GM12878 (cell line): Measurements from ENCODE around the gene DENND1A. TPM values are rescaled to one million over a fixed set of nuclear protein-coding genes. Genes with fewer than 3 reads are reported as not detected.

Experiments used
- ATAC-seq: fragments of 200-7000 bp; cut with Tn5 transposase; 3 replicates; pipeline ENCODE4 v1.9.1; 2020; ENCODE audit warnings: mild to moderate bottlenecking, moderate library complexity
- BruUV-seq: library from RNA; stranded (reverse); fragments of 400-500 nt; replicated peaks from 2 replicates; lab custom pipeline; 2021; lab: Mats Ljungman, UMichigan
- CTCF ChIA-PET: fragments of 300-600 bp; sonication (Branson Sonifier 250); formaldehyde crosslinking; extraction: SDS; loops from one replicate; lab custom pipeline; 2021; ENCODE audit warnings: inconsistent platforms; lab: Yijun Ruan, JAX
- POLR2A ChIA-PET: fragments of 350-600 bp; formaldehyde crosslinking; extraction: SDS; loops from one replicate; lab custom pipeline; 2021; ENCODE audit warnings: inconsistent platforms; lab: Charles Lee
- RAD21 ChIA-PET: fragments of 300-600 bp; sonication (Branson Sonifier 250); formaldehyde crosslinking; loops from one replicate; lab custom pipeline; 2023; ENCODE audit warnings: antibody characterized with exemption; ENCODE audit not compliant: unreplicated experiment; lab: Charles Lee
- SMC1A ChIA-PET: fragments of 300-600 bp; sonication (Branson Sonifier 250); formaldehyde crosslinking; loops from one replicate; lab custom pipeline; 2023; ENCODE audit not compliant: unreplicated experiment, uncharacterized antibody; lab: Charles Lee
- DNase-seq: peaks from one replicate; pipeline ENCODE4 v3.0.0-alpha.2; 2011; ENCODE audit warnings: low read depth, low spot score
- FAIRE-seq: peaks from 3 replicates; lab custom pipeline; 2011; peaks lifted over from hg19 to GRCh38; lab: Jason Lieb, UNC
- H2AFZ ChIP-seq: 2 replicates; pipeline ENCODE4 v1.6.0; 2011; ENCODE audit warnings: low read depth, low read length, control low read depth; ENCODE audit not compliant: control insufficient read depth
- H3K27ac ChIP-seq: 2 replicates; pipeline ENCODE4 v1.5.1; 2011; ENCODE audit warnings: control low read depth; ENCODE audit not compliant: control insufficient read depth, insufficient read depth
- H3K27me3 ChIP-seq, 2 experiments: replicated peaks in 1 of 2; 2 replicates each; pipeline versions ENCODE4 v1.6.0 to v1.6.1; 2011; ENCODE audit warnings: low read length in 1 of 2; ENCODE audit not compliant: control insufficient read depth in 2 of 2, insufficient read depth in 2 of 2
- H3K36me3 ChIP-seq, 2 experiments: 2 replicates each; pipeline ENCODE4 v1.5.1; 2011; ENCODE audit warnings: low read length in 1 of 2; ENCODE audit not compliant: control insufficient read depth in 2 of 2, insufficient read depth in 2 of 2
- H3K4me1 ChIP-seq: 2 replicates; pipeline ENCODE4 v1.6.1; 2011; ENCODE audit warnings: mild to moderate bottlenecking, low read length, moderate library complexity, mixed read lengths; ENCODE audit not compliant: control insufficient read depth, insufficient read depth
- H3K4me2 ChIP-seq: 2 replicates; pipeline ENCODE4 v1.6.0; 2011; ENCODE audit warnings: control low read depth; ENCODE audit not compliant: control insufficient read depth, insufficient read depth
- H3K4me3 ChIP-seq: fragments of 200-600 bp; sonication (generic); 2 replicates; pipeline ENCODE4 v1.5.1; 2016
- H3K79me2 ChIP-seq: 2 replicates; pipeline ENCODE4 v1.6.0; 2011; ENCODE audit warnings: low read length; ENCODE audit not compliant: control insufficient read depth, insufficient read depth
- H3K9ac ChIP-seq: 2 replicates; pipeline ENCODE4 v1.8.0; 2011; ENCODE audit warnings: low read length, control low read depth, mixed read lengths; ENCODE audit not compliant: control insufficient read depth, insufficient read depth
- H3K9me3 ChIP-seq: replicated peaks from 3 replicates; pipeline ENCODE4 v1.5.1; 2011; ENCODE audit warnings: mild to moderate bottlenecking, low read length; ENCODE audit not compliant: control insufficient read depth, insufficient read depth
- H4K20me1 ChIP-seq: 2 replicates; pipeline ENCODE4 v1.6.0; 2011; ENCODE audit not compliant: control insufficient read depth, insufficient read depth
- ASH2L ChIP-seq: fragments of 300-600, 200-600 bp; sonication (generic); IDR thresholded peaks from 2 replicates; pipeline ENCODE4 v1.6.1; 2017; ENCODE audit warnings: low read depth, mild to moderate bottlenecking, borderline replicate concordance
- CBX5 ChIP-seq: sonication (generic); IDR thresholded peaks from 2 replicates; pipeline ENCODE4 v1.6.1; 2016; ENCODE audit warnings: low read depth, moderate library complexity, mild to moderate bottlenecking, inconsistent platforms
- DPF2 ChIP-seq: fragments of 450-650 bp; IDR thresholded peaks from 2 replicates; pipeline ENCODE4 v1.6.1; 2017; ENCODE audit warnings: mild to moderate bottlenecking
- EED ChIP-seq: sonication (generic); IDR thresholded peaks from 2 replicates; pipeline ENCODE4 v1.6.1; 2016; ENCODE audit warnings: antibody characterized with exemption, low read depth
- ELK1 ChIP-seq: IDR thresholded peaks from 2 replicates; pipeline ENCODE4 v1.6.1; 2012; ENCODE audit warnings: low read depth, low read length, improper control_type of control experiment
- EP300 ChIP-seq, 2 experiments: fragments of 150-350 bp in 1 of 2; IDR thresholded peaks; 2 replicates each; pipeline ENCODE4 v1.6.1; 2011 to 2012; ENCODE audit warnings: low read depth in 2 of 2, low read length in 2 of 2, borderline replicate concordance in 1 of 2, improper control_type of control experiment in 1 of 2, inconsistent platforms in 1 of 2; ENCODE audit not compliant: control insufficient read depth in 1 of 2
- EZH2 ChIP-seq: IDR thresholded peaks from 2 replicates; pipeline ENCODE4 v1.6.1; 2012; ENCODE audit warnings: low read depth, mild to moderate bottlenecking, control low read depth, inconsistent platforms, low read length, borderline replicate concordance; ENCODE audit not compliant: control insufficient read depth
- IKZF1 ChIP-seq: fragments of 450-650 bp; conservative IDR thresholded peaks from 2 replicates; pipeline ENCODE4 v1.6.1; 2017; ENCODE audit warnings: antibody characterized with exemption, mild to moderate bottlenecking
- IRF5 ChIP-seq: fragments of 450-650 bp; IDR thresholded peaks from 2 replicates; pipeline ENCODE4 v1.6.1; 2017; ENCODE audit warnings: borderline replicate concordance
- MEF2A ChIP-seq: IDR thresholded peaks from 2 replicates; pipeline ENCODE4 v1.6.1; 2011; ENCODE audit warnings: low read depth, mild to moderate bottlenecking, low read length, moderate library complexity; ENCODE audit not compliant: insufficient read depth
- MEF2B ChIP-seq: fragments of 450-650 bp; IDR thresholded peaks from 2 replicates; pipeline ENCODE4 v1.6.1; 2018; ENCODE audit warnings: mild to moderate bottlenecking, moderate library complexity; ENCODE audit not compliant: partially characterized antibody, poor library complexity, severe bottlenecking
- MYB ChIP-seq: fragments of 150-350 bp; IDR thresholded peaks from 2 replicates; pipeline ENCODE4 v1.6.1; 2014; ENCODE audit warnings: mild to moderate bottlenecking, low read depth, low read length, borderline replicate concordance
- NFYA ChIP-seq: IDR thresholded peaks from 2 replicates; pipeline ENCODE4 v1.6.1; 2011; ENCODE audit warnings: low read depth, mild to moderate bottlenecking, low read length, improper control_type of control experiment, borderline replicate concordance
- NFYB ChIP-seq: IDR thresholded peaks from 2 replicates; pipeline ENCODE4 v1.6.1; 2011; ENCODE audit warnings: low read depth, mild to moderate bottlenecking, low read length, improper control_type of control experiment, moderate library complexity; ENCODE audit not compliant: insufficient read depth
- RAD51 ChIP-seq: fragments of 450-650 bp; IDR thresholded peaks from 2 replicates; pipeline ENCODE4 v1.6.1; 2016; ENCODE audit warnings: moderate library complexity, mild to moderate bottlenecking, inconsistent platforms
- RB1 ChIP-seq: fragments of 450-650 bp; formaldehyde crosslinking; IDR thresholded peaks from 2 replicates; pipeline ENCODE4 v1.6.1; 2017; ENCODE audit warnings: mild to moderate bottlenecking, borderline replicate concordance
- RCOR1 ChIP-seq: conservative IDR thresholded peaks from 2 replicates; pipeline ENCODE4 v1.6.1; 2012; ENCODE audit warnings: low read depth, low read length, improper control_type of control experiment
- SMAD1 ChIP-seq: fragments of 450-650 bp; IDR thresholded peaks from 2 replicates; pipeline ENCODE4 v1.6.1; 2018; ENCODE audit warnings: mild to moderate bottlenecking, low read depth; ENCODE audit not compliant: partially characterized antibody
- TCF3 ChIP-seq: IDR thresholded peaks from 2 replicates; pipeline ENCODE4 v1.6.1; 2012; ENCODE audit warnings: low read depth, mild to moderate bottlenecking, low read length, borderline replicate concordance; ENCODE audit not compliant: insufficient read depth
- WGBS: methylation state at CpG from one replicate; pipeline ENCODE4 v1.1.6; 2016; ENCODE audit warnings: low lambda C conversion rate; ENCODE audit not compliant: insufficient replicate concordance, insufficient coverage; ENCODE audit errors: missing lambda C conversion rate; 5-methylcytosine and 5-hydroxymethylcytosine counted together
- in situ Hi-C: fragments of 300-500 bp; cut with MboI; formaldehyde crosslinking; loops from 9 replicates; pipeline ENCODE4 v1.14.3; 2018; ENCODE audit warnings: mixed read lengths
- intact Hi-C: fragments of 100-400 bp; cut with micrococcal nuclease; formaldehyde crosslinking; loops from one replicate; pipeline ENCODE4 v1.14.2; 2022; ENCODE audit not compliant: unreplicated experiment
- polyA plus RNA-seq, 11 experiments: library from polyadenylated mRNA; depleted of rRNA in 4 of 11; unstranded in 6 of 11; stranded (reverse) in 5 of 11; fragments of >200 nt; fragmentation: Nextera tagmentation in 4 of 11; fragmentation: Illumina TruSeq in 1 of 11; extraction: Ambion mirVana in 4 of 11; extraction: Trizol in 1 of 11; gene quantifications; 1 replicate in 1 of 11; 2 replicates in 10 of 11; pipeline versions ENCODE4 v1.2.1 to v1.2.3, GENCODE V29; 2011 to 2016; ENCODE audit warnings: inconsistent platforms in 2 of 11, missing spikeins in 2 of 11, low read depth in 1 of 11
- total RNA-seq, 4 experiments: library from RNA; depleted of rRNA in 3 of 4; stranded (reverse); fragments of >200 nt in 3 of 4; fragmentation: Illumina TruSeq in 1 of 4; extraction: Trizol in 1 of 4; gene quantifications; 2 replicates each; pipeline versions ENCODE4 v1.2.1 to v1.2.3, GENCODE V29; 2013 to 2021
- TF ChIP-seq, protein P1 (sequence below): fragments of 450-650 bp; conservative IDR thresholded peaks from 2 replicates; pipeline ENCODE4 v1.6.1; 2017; ENCODE audit warnings: mild to moderate bottlenecking, moderate library complexity

Gene DENND1A
- total and polyA plus RNA-seq, 10 of the 15 experiments (the other 5 are each of a cell fraction or from before 2014, with no cell fraction given): 14.1 to 48.6 (median 35.2) TPM

DNA sequence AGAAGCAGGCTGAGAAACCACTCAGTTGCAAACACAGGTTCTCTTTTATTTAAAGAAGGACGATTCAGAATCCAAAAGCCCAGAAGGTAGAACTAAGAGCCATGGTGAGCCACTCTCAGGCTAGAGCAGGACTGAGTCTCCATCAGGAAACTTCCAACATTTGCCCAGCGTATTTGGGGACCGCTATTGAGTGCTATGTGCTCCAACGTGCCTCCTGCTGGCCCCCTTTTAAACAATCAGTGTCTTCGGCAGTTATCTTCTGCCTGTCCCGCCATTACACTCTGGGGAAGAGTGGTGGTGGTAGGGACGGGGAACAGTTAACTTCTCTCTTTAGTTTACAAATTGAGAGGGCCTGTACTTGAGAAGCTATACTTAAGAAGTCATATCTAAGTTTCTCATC is 78.1 kb downstream of the DENND1A start:
- Histone ChIP-seq H3K79me2 (no peaks in the 10 kb centered on the region; the same call in 1 of the 2 replicates), H3K27me3 (no peaks in the 10 kb centered on the region), H3K4me3 (no peak overlapping the region), H3K4me1 (no peaks in the 10 kb centered on the region), H3K9me3 (peaks cover 12% of the 10 kb centered on the region), H3K9ac (no peak overlapping the region), H4K20me1 (no peaks in the 10 kb centered on the region), H2AFZ (no peak overlapping the region)
- WGBS: 94% methylated on average over 7 of the region's 7 CpGs
- intact Hi-C loops: no loop called here
- ATAC-seq: no peak
- in situ Hi-C loops: no loop called here
- BruUV-seq: no TSS peak
- POLR2A ChIA-PET: no interaction called here
- no peak for TF ChIP-seq IKZF1
- no peak for TF ChIP-seq ELK1
- no peak for TF ChIP-seq CBX5
- TF ChIP-seq IRF5: no peak
- TF ChIP-seq DPF2: no peak
- no peak for TF ChIP-seq ASH2L
- no peak for TF ChIP-seq EP300 (IDR thresholded peaks at IDR 0.05; ENCODE audit: borderline replicate concordance in 1 of 2, control insufficient read depth in 1 of 2, low read depth in 2 of 2, low read length in 2 of 2)
- TF ChIP-seq MEF2A: no peak
- no peak for TF ChIP-seq NFYB
- no peak for TF ChIP-seq SMAD1
- no peak for TF ChIP-seq TCF3
- TF ChIP-seq, protein P1, sequence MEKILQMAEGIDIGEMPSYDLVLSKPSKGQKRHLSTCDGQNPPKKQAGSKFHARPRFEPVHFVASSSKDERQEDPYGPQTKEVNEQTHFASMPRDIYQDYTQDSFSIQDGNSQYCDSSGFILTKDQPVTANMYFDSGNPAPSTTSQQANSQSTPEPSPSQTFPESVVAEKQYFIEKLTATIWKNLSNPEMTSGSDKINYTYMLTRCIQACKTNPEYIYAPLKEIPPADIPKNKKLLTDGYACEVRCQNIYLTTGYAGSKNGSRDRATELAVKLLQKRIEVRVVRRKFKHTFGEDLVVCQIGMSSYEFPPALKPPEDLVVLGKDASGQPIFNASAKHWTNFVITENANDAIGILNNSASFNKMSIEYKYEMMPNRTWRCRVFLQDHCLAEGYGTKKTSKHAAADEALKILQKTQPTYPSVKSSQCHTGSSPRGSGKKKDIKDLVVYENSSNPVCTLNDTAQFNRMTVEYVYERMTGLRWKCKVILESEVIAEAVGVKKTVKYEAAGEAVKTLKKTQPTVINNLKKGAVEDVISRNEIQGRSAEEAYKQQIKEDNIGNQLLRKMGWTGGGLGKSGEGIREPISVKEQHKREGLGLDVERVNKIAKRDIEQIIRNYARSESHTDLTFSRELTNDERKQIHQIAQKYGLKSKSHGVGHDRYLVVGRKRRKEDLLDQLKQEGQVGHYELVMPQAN: no peak
- no peak for TF ChIP-seq MEF2B
- TF ChIP-seq RCOR1: no peak
- TF ChIP-seq MYB: no peak
- TF ChIP-seq RB1: no peak
- TF ChIP-seq EED: no peak
- TF ChIP-seq NFYA: no peak
- no peak for TF ChIP-seq EZH2
- TF ChIP-seq RAD51: no peak
- TF ChIP-seq, all 136 proteins: peak for 0
- ChIA-PET CTCF (interaction anchor here (1.1 kb wide), 1 partner anchor 17 kb away, joined by 3 read pairs; no protein-coding TSS in a partner anchor), SMC1A (interaction anchor here (0.9 kb wide), 1 partner anchor 17 kb away, joined by 3 read pairs; no protein-coding TSS in a partner anchor), RAD21 (no interaction called here)
- DNase-seq (no peak), FAIRE-seq (no peak)
- Histone ChIP-seq H3K4me2 (no peak overlapping the region), H3K36me3 (no peaks in the 10 kb centered on the region), H3K27ac (no peak overlapping the region)
